ENCODE data around the gene RASSF4. TPM values are rescaled to one million over a fixed set of nuclear protein-coding genes. Genes with fewer than 3 reads are reported as not detected.

The RASSF4 gene
- total and polyA plus RNA-seq, 4 donors: 19.5 to 55.4 (median 41.6) TPM

DNA sequence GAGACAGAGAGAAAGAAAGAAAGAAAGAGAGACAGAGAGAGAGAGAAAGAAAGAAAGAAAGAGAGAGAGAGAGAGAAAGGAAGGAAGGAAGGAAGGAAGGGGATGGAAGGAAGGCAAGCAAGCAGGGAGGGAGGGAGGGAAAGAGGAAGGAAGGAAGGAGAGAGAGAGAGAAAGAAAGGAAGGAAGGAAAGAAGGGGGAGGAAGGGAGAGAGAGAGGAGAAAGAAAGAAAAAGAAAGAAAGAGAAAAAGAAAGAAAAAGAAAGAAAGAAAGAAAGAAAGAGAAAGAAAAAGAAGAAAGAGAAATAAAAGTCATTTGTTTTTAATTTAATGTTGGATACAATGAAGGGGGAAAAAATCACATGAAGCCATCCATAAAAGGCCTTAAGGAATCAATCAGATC, 4.6 kb upstream of the RASSF4 start:
- H3K4me3 ChIP-seq: no peak overlapping the region
- H3K9ac ChIP-seq (ENCODE audit: insufficient read depth in 1 of 2, low read length in 2 of 2): no peak overlapping the region
- TF ChIP-seq, protein P1, sequence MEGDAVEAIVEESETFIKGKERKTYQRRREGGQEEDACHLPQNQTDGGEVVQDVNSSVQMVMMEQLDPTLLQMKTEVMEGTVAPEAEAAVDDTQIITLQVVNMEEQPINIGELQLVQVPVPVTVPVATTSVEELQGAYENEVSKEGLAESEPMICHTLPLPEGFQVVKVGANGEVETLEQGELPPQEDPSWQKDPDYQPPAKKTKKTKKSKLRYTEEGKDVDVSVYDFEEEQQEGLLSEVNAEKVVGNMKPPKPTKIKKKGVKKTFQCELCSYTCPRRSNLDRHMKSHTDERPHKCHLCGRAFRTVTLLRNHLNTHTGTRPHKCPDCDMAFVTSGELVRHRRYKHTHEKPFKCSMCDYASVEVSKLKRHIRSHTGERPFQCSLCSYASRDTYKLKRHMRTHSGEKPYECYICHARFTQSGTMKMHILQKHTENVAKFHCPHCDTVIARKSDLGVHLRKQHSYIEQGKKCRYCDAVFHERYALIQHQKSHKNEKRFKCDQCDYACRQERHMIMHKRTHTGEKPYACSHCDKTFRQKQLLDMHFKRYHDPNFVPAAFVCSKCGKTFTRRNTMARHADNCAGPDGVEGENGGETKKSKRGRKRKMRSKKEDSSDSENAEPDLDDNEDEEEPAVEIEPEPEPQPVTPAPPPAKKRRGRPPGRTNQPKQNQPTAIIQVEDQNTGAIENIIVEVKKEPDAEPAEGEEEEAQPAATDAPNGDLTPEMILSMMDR (IDR thresholded peaks at IDR 0.05; ENCODE audit: control extremely low read depth, extremely low read depth): no peak
- H3K27me3 ChIP-seq (ENCODE audit: control insufficient read depth in 3 of 3, insufficient read depth in 3 of 3, low read length in 2 of 3): no peaks in the 10 kb centered on the region
- ATAC-seq (ENCODE audit: insufficient read depth, low FRiP score) (no peak), DNase-seq (no peak)
- H3K9me3 ChIP-seq (ENCODE audit: control insufficient read depth in 4 of 4, insufficient read depth in 3 of 4, low read length in 3 of 4): no peaks in the 10 kb centered on the region
- peaks cover 0 to 3% (median under 1%) of the 10 kb centered on the region in 4 donors for H3K36me3 ChIP-seq (ENCODE audit: control insufficient read depth in 4 of 4, insufficient read depth in 4 of 4, low read length in 4 of 4)
- H3K4me1 ChIP-seq (ENCODE audit: control insufficient read depth in 5 of 5, insufficient read depth in 5 of 5, low read length in 5 of 5): peaks cover 2 to 26% (median 16%) of the 10 kb centered on the region in 5 donors
- H3K27ac ChIP-seq (ENCODE audit: low read depth in 1 of 2, low read length in 1 of 2): no peak overlapping the region

DNA sequence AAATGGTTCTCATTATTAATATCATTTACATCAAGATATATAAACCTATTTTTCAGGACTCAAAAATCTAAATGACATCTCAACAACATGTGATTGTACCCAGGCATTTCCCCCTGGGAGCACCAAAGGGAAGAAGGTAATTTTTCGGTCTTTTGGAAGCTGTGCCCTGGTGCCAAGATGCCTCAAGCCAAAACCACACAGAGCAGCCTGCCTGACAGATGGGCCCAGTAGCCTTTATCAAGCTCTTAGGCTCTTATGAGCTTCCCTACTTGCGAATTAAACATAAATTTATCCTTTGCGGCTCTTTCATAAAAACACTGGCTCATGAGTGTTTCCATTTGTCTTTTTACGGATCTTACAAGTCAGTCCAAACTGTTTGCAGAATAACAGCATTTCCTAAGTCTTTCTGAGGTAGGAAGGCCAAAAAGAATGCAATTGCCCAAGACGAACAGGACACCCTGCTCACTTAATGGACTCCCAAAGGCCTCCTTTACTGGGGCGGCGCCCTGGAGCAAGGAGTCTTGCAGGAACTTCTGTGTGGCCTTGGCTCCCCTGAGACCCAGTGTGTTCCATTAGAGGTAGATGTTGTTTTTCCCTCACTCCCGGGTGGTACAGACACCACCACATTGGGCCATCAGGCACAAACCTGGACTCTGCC, 4.1 kb upstream of the RASSF4 start:
- H3K4me1 ChIP-seq (ENCODE audit: control insufficient read depth in 5 of 5, insufficient read depth in 5 of 5, low read length in 5 of 5): peaks cover 2 to 26% (median 16%) of the 10 kb centered on the region in 5 donors
- ATAC-seq (ENCODE audit: insufficient read depth, low FRiP score) (no peak), DNase-seq (no peak)
- H3K27me3 ChIP-seq (ENCODE audit: control insufficient read depth in 3 of 3, insufficient read depth in 3 of 3, low read length in 2 of 3): no peaks in the 10 kb centered on the region
- peaks cover 0 to 3% (median under 1%) of the 10 kb centered on the region in 4 donors for H3K36me3 ChIP-seq (ENCODE audit: control insufficient read depth in 4 of 4, insufficient read depth in 4 of 4, low read length in 4 of 4)
- no peak overlapping the region for H3K4me3 ChIP-seq
- no peak overlapping the region for H3K27ac ChIP-seq (ENCODE audit: low read depth in 1 of 2, low read length in 1 of 2)
- no peak overlapping the region for H3K9ac ChIP-seq (ENCODE audit: insufficient read depth in 1 of 2, low read length in 2 of 2)
- no peaks in the 10 kb centered on the region for H3K9me3 ChIP-seq (ENCODE audit: control insufficient read depth in 4 of 4, insufficient read depth in 3 of 4, low read length in 3 of 4)
- TF ChIP-seq, protein P1 (IDR thresholded peaks at IDR 0.05; ENCODE audit: control extremely low read depth, extremely low read depth): no peak
- WGBS, 2 donors: 90 to 92% methylated on average over 8 of the region's 8 CpGs

- peaks cover 2 to 26% (median 16%) of the 10 kb centered on the region in 5 donors for H3K4me1 ChIP-seq (ENCODE audit: control insufficient read depth in 5 of 5, insufficient read depth in 5 of 5, low read length in 5 of 5)
- H3K4me3 ChIP-seq: no peak overlapping the region
- H3K9me3 ChIP-seq (ENCODE audit: control insufficient read depth in 4 of 4, insufficient read depth in 3 of 4, low read length in 3 of 4): no peaks in the 10 kb centered on the region
- H3K27ac ChIP-seq (ENCODE audit: low read depth in 1 of 2, low read length in 1 of 2): no peak overlapping the region
- TF ChIP-seq, protein P1 (IDR thresholded peaks at IDR 0.05; ENCODE audit: control extremely low read depth, extremely low read depth): no peak
- no peak overlapping the region for H3K9ac ChIP-seq (ENCODE audit: insufficient read depth in 1 of 2, low read length in 2 of 2)
- no peaks in the 10 kb centered on the region for H3K27me3 ChIP-seq (ENCODE audit: control insufficient read depth in 3 of 3, insufficient read depth in 3 of 3, low read length in 2 of 3)
- ATAC-seq (ENCODE audit: insufficient read depth, low FRiP score) (no peak), DNase-seq (no peak)
- 96 to 97% methylated on average over 4 of the region's 4 CpGs for WGBS, 2 donors
- peaks cover 0 to 3% (median under 1%) of the 10 kb centered on the region in 4 donors for H3K36me3 ChIP-seq (ENCODE audit: control insufficient read depth in 4 of 4, insufficient read depth in 4 of 4, low read length in 4 of 4)
Measured at GRCh38 chr10:44956226-44956625, 3.4 kb upstream of the RASSF4 start.
